Prostate gland (tissue), 2 donors: Measurements from ENCODE around the gene CTNNA2.

ENCODE experiments used
- POLR2A ChIP-seq: fragments of 450-650 bp; IDR thresholded peaks from one replicate; pipeline ENCODE4 v1.6.1; 2016; ENCODE audit warnings: antibody characterized with exemption, mild to moderate bottlenecking
- TF ChIP-seq, protein P1 (sequence below), 4 experiments: fragments of 200-600 bp in 2 of 4; fragments of 450-650 bp in 2 of 4; sonication (generic) in 2 of 4; IDR thresholded peaks; 1 replicate in 3 of 4; 2 replicates in 1 of 4; pipeline ENCODE4 v1.5.1; 2016 to 2019; ENCODE audit warnings: antibody characterized with exemption in 4 of 4, mild to moderate bottlenecking in 2 of 4, moderate library complexity in 2 of 4

DNA sequence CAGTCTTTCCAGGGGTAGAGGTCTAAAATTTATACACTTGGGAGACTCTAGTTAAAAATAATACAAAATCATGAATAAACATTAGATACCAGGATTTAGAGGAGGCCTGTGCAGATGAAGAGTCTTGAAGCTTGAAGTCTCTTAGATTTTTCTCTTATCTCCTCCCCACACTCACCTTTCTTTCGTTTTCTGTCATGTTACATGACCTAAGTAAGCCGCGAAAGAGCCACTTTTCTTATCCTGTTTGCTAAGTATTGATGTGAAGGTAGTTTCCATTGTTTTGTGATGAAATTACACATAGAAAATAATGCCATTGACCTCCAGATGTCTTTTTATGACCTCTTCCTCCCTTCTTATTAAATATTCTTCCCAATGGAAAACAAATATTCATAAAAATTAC, 423.9 kb downstream of the CTNNA2 start:
- TF ChIP-seq, protein P1, sequence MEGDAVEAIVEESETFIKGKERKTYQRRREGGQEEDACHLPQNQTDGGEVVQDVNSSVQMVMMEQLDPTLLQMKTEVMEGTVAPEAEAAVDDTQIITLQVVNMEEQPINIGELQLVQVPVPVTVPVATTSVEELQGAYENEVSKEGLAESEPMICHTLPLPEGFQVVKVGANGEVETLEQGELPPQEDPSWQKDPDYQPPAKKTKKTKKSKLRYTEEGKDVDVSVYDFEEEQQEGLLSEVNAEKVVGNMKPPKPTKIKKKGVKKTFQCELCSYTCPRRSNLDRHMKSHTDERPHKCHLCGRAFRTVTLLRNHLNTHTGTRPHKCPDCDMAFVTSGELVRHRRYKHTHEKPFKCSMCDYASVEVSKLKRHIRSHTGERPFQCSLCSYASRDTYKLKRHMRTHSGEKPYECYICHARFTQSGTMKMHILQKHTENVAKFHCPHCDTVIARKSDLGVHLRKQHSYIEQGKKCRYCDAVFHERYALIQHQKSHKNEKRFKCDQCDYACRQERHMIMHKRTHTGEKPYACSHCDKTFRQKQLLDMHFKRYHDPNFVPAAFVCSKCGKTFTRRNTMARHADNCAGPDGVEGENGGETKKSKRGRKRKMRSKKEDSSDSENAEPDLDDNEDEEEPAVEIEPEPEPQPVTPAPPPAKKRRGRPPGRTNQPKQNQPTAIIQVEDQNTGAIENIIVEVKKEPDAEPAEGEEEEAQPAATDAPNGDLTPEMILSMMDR (IDR thresholded peaks at IDR 0.05), result no peak
- TF ChIP-seq POLR2A, result no peak
